Transverse colon (tissue), 4 donors: ENCODE results near the gene CSNK1E. TPM values are rescaled to one million over a fixed set of nuclear protein-coding genes. Genes with fewer than 3 reads are reported as not detected.
A peak's percentile ranks its signal among the peaks of the same experiment; 100 is the strongest.

Source experiments
- DNase-seq: peaks from one replicate; pipeline ENCODE4 v3.0.0-alpha.2; 2019
- H3K27ac ChIP-seq, 4 donors: fragments of 200-600 bp; sonication (generic); 2 replicates each; pipeline ENCODE4 v1.5.1; 2016 to 2018; ENCODE audit warnings: inconsistent platforms in 4 of 4
- H3K27me3 ChIP-seq: fragments of 200-600 bp; sonication (generic); 2 replicates; pipeline ENCODE4 v1.5.1; 2017; ENCODE audit warnings: inconsistent platforms
- H3K36me3 ChIP-seq, 4 donors: fragments of 200-600 bp; sonication (generic); 2 replicates each; pipeline ENCODE4 v1.5.1; 2017 to 2019; ENCODE audit warnings: inconsistent platforms in 4 of 4
- H3K4me1 ChIP-seq, 4 donors: fragments of 200-600 bp; sonication (generic); 2 replicates each; pipeline ENCODE4 v1.5.1; 2017 to 2020; ENCODE audit warnings: inconsistent platforms in 4 of 4
- H3K4me3 ChIP-seq, 4 donors: fragments of 200-600 bp; sonication (generic); 1 replicate in 1 of 4; 2 replicates in 3 of 4; pipeline versions ENCODE4 v1.5.1 to v1.6.1; 2017 to 2019; ENCODE audit warnings: inconsistent platforms in 4 of 4
- H3K9me3 ChIP-seq, 2 donors: fragments of 200-600 bp; sonication (generic); 2 replicates each; pipeline ENCODE4 v1.5.1; 2017 to 2019; ENCODE audit warnings: inconsistent platforms in 2 of 2
- CTCF ChIP-seq, 5 experiments: fragments of 200-600 bp in 3 of 5; fragments of 450-650 bp in 2 of 5; sonication (generic) in 3 of 5; IDR thresholded peaks; 1 replicate in 2 of 5; 2 replicates in 3 of 5; pipeline ENCODE4 v1.5.1; 2016 to 2017; ENCODE audit warnings: antibody characterized with exemption in 5 of 5, inconsistent platforms in 3 of 5, mild to moderate bottlenecking in 2 of 5, moderate library complexity in 1 of 5
- EP300 ChIP-seq: sonication (generic); formaldehyde crosslinking; IDR thresholded peaks from one replicate; pipeline ENCODE4 v1.6.1; 2017; ENCODE audit warnings: antibody characterized with exemption, low read depth
- POLR2A ChIP-seq: fragments of 450-650 bp; IDR thresholded peaks from one replicate; pipeline ENCODE4 v1.6.1; 2016; ENCODE audit warnings: antibody characterized with exemption, mild to moderate bottlenecking, moderate library complexity
- POLR2AphosphoS5 ChIP-seq, 3 donors: sonication (generic); formaldehyde crosslinking; IDR thresholded peaks; one replicate each; pipeline ENCODE4 v1.6.1; 2016; ENCODE audit warnings: antibody characterized with exemption in 3 of 3
- WGBS, 2 donors: methylation state at CpG; one replicate each; pipeline ENCODE4 v1.1.5; 2018; ENCODE audit warnings: low coverage in 1 of 2; 5-methylcytosine and 5-hydroxymethylcytosine counted together
- in situ Hi-C, 4 donors: fragments of 200-750 bp; cut with MboI; loops; one replicate each; pipeline versions ENCODE4 v1.15.0 to v1.15.1; 2017; ENCODE audit warnings: low sequenced_read_pairs in 3 of 4, low pct_ligation_motif_present in 1 of 4, low pct_unique_long_range_greater_than_20kb in 1 of 4
- intact Hi-C: fragments of 100-400 bp; cut with DNase I; formaldehyde crosslinking; loops from one replicate; pipeline ENCODE4 v1.15.1; 2023; ENCODE audit warnings: low total_unique reads
- total RNA-seq, 4 donors: library from RNA; depleted of rRNA; stranded (reverse); fragments of >200 nt; gene quantifications; one replicate each; pipeline ENCODE4 v1.1.0, GENCODE V29; 2016

Gene CSNK1E
- total RNA-seq, 4 donors from 2014 or later: 47.9 to 179 (median 106) TPM

DNA sequence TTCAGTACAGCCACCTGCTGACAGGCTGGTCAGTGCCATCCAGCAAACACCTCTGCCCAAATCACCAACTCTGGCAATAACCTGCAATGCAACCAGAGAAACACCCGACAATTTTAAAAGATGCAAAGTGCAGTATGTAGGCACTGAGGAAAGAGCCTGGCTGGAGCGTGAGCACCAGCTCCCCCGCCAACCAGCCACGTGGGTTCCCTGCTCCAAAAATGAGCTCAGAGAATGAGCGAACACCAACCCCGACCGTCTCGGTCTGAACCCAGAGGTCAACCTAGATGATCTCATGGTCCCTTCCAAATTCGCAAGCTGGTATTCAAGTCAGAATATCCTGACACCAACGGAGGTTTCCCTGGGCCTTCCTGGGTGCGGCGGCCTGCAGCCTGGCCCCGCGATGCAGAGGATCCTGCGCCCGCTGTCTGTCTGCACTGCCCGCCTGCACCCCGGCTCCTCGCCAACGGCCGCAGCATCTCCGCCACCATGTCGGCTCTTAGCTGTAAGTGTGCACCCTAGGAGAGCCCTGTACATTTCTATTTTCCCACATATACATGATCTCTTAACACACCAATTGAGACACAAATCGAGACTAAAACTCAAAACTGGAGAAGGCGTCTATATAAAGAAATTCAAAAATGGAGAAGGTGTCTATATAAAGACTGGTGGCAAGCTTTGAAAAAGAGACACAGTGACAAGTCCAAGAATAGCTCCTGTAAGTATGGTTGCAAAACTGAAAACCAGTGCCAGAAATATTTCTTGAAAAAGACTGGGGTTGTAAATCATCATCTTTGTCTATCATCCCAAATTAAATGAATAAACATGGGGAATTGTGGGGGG, 67.2 kb downstream of the CSNK1E start:
- Histone ChIP-seq H3K9me3 (no peaks in the 10 kb centered on the region), H3K4me3 (no peak overlapping the region), H3K36me3 (peaks cover 0 to 7% (median 0%) of the 10 kb centered on the region in 4 donors), H3K27me3 (no peaks in the 10 kb centered on the region), H3K27ac (peak overlapping the region in 2 of 4 donors; percentile 6 to 23), H3K4me1 (peaks cover 8 to 16% (median 11%) of the 10 kb centered on the region in 4 donors)
- no peak for TF ChIP-seq EP300
- TF ChIP-seq POLR2A: no peak
- TF ChIP-seq POLR2AphosphoS5 (IDR thresholded peaks at IDR 0.05): no peak
- TF ChIP-seq CTCF (IDR thresholded peaks at IDR 0.05): no peak
- in situ Hi-C loops: loop anchor here in 1 of 4 donors (25.0 kb wide), 1 partner anchor 138 kb away; the partner anchor contains the start of gene BAIAP2L2
- no peak for DNase-seq
- intact Hi-C loops: no loop called here
- WGBS, 2 donors: 94% methylated on average over 7 to 25 of the region's 25 CpGs

- H3K9me3 ChIP-seq: no peaks in the 10 kb centered on the region
- no peak for DNase-seq
- intact Hi-C loops: no loop called here
- no peaks in the 10 kb centered on the region for H3K27me3 ChIP-seq
- WGBS, 2 donors: 83% methylated on average over 3 of the region's 3 CpGs; no CpG with 5 or more reads in 1 of the 2 donors
- TF ChIP-seq POLR2A (no peak), CTCF (IDR thresholded peaks at IDR 0.05) (no peak), EP300 (no peak), POLR2AphosphoS5 (IDR thresholded peaks at IDR 0.05) (no peak)
- peaks cover 8 to 16% (median 11%) of the 10 kb centered on the region in 4 donors for H3K4me1 ChIP-seq
- peaks cover 0 to 11% (median 0%) of the 10 kb centered on the region in 4 donors for H3K36me3 ChIP-seq
- no peak overlapping the region for H3K27ac ChIP-seq
- H3K4me3 ChIP-seq: no peak overlapping the region
- in situ Hi-C loops: loop anchor here in 1 of 4 donors (25.0 kb wide), 1 partner anchor 137 kb away; the partner anchor contains the start of gene BAIAP2L2
Observed at GRCh38 chr22:38249301-38249700, 67.9 kb downstream of the CSNK1E start.

GRCh38 chr22:38248280-38248679, 69.0 kb downstream of the CSNK1E start:
- 95 to 98% methylated on average over 5 to 6 of the region's 6 CpGs for WGBS, 2 donors
- H3K27ac ChIP-seq: no peak overlapping the region
- no peak for DNase-seq
- no peaks in the 10 kb centered on the region for H3K27me3 ChIP-seq
- peaks cover 14 to 22% (median 15%) of the 10 kb centered on the region in 4 donors for H3K4me1 ChIP-seq
- TF ChIP-seq CTCF (IDR thresholded peaks at IDR 0.05): no peak
- no peak for TF ChIP-seq POLR2A
- no peak for TF ChIP-seq POLR2AphosphoS5 (IDR thresholded peaks at IDR 0.05)
- no peak for TF ChIP-seq EP300
- peaks cover 0 to 14% (median 0%) of the 10 kb centered on the region in 4 donors for H3K36me3 ChIP-seq
- no peaks in the 10 kb centered on the region for H3K9me3 ChIP-seq
- no peak overlapping the region for H3K4me3 ChIP-seq
- intact Hi-C loops (no loop called here), in situ Hi-C loops (loop anchor here in 1 of 4 donors (25.0 kb wide), 1 partner anchor 136 kb away; the partner anchor contains the start of gene BAIAP2L2)

- in situ Hi-C loops: loop anchor here in 1 of 4 donors (25.0 kb wide), 1 partner anchor 135 kb away; the partner anchor contains the start of gene BAIAP2L2
- Histone ChIP-seq H3K36me3 (peaks cover 0 to 14% (median 0%) of the 10 kb centered on the region in 4 donors), H3K27ac (peak overlapping the region in 2 of 4 donors; percentile 59 to 60)
Observed at GRCh38 chr22:38247713-38248112, 69.5 kb downstream of the CSNK1E start.

More at GRCh38 chr22:38247713-38248112, 69.5 kb downstream of the CSNK1E start:
- no peak for TF ChIP-seq POLR2AphosphoS5 (IDR thresholded peaks at IDR 0.05)
- TF ChIP-seq EP300: no peak
- TF ChIP-seq CTCF (IDR thresholded peaks at IDR 0.05): no peak
- TF ChIP-seq POLR2A: no peak
- Histone ChIP-seq H3K9me3 (no peaks in the 10 kb centered on the region), H3K4me1 (peaks cover 18 to 28% (median 20%) of the 10 kb centered on the region in 4 donors), H3K27me3 (no peaks in the 10 kb centered on the region), H3K4me3 (no peak overlapping the region)
- intact Hi-C loops: no loop called here
- 95% methylated on average over 12 of the region's 12 CpGs; no CpG with 5 or more reads in 1 of the 2 donors for WGBS, 2 donors
- no peak for DNase-seq
